Smooth muscle cell (in vitro differentiated cells): ENCODE data around the gene NXN. TPM values are rescaled to one million over a fixed set of nuclear protein-coding genes. Genes with fewer than 3 reads are reported as not detected.

Source experiments
- DNase-seq: peaks from one replicate; lab custom pipeline; 2025; ENCODE audit not compliant: unreplicated experiment; lab: John Stamatoyannopoulos, UW
- H2AFZ ChIP-seq: fragments of 200-600 bp; sonication (generic); 2 replicates; pipeline ENCODE4 v1.6.0; 2016; ENCODE audit warnings: antibody characterized with exemption, low read depth, mild to moderate bottlenecking
- H3F3A ChIP-seq: fragments of 200-600 bp; sonication (generic); 2 replicates; pipeline ENCODE4 v1.6.0; 2017; ENCODE audit warnings: antibody characterized with exemption, low read depth
- H3K27ac ChIP-seq: fragments of 200-600 bp; sonication (generic); 2 replicates; pipeline ENCODE4 v1.5.1; 2016; ENCODE audit warnings: low read depth, mild to moderate bottlenecking
- H3K27me3 ChIP-seq: fragments of 200-600 bp; sonication (generic); 2 replicates; pipeline ENCODE4 v1.6.1; 2016; ENCODE audit warnings: low read depth, mild to moderate bottlenecking
- H3K36me3 ChIP-seq: fragments of 200-600 bp; sonication (generic); 2 replicates; pipeline ENCODE4 v1.5.1; 2016; ENCODE audit warnings: low read depth
- H3K4me1 ChIP-seq: fragments of 200-600 bp; sonication (generic); 2 replicates; pipeline ENCODE4 v1.5.1; 2016; ENCODE audit warnings: low read depth
- H3K4me2 ChIP-seq: fragments of 200-600 bp; sonication (generic); 2 replicates; pipeline ENCODE4 v1.6.0; 2016; ENCODE audit warnings: mild to moderate bottlenecking
- H3K4me3 ChIP-seq: fragments of 200-600 bp; sonication (generic); 2 replicates; pipeline ENCODE4 v1.5.1; 2016; ENCODE audit warnings: mild to moderate bottlenecking
- H3K79me2 ChIP-seq: fragments of 200-600 bp; sonication (generic); 2 replicates; pipeline ENCODE4 v1.6.0; 2016; ENCODE audit warnings: low read depth, mild to moderate bottlenecking
- H3K9ac ChIP-seq: fragments of 200-600 bp; sonication (generic); 2 replicates; pipeline ENCODE4 v1.6.0; 2016; ENCODE audit warnings: low read depth
- H3K9me3 ChIP-seq: fragments of 200-600 bp; sonication (generic); replicated peaks from 2 replicates; pipeline ENCODE4 v1.5.1; 2016; ENCODE audit warnings: low read depth
- H4K20me1 ChIP-seq: fragments of 200-600 bp; sonication (generic); 2 replicates; pipeline ENCODE4 v1.6.0; 2016; ENCODE audit warnings: low read depth
- WGBS: methylation state at CpG from one replicate; pipeline ENCODE4 v1.1.7; 2016; ENCODE audit warnings: low lambda C conversion rate; 5-methylcytosine and 5-hydroxymethylcytosine counted together
- polyA plus RNA-seq: library from polyadenylated mRNA; unstranded; fragments of >200 nt; fragmentation: Nextera tagmentation; extraction: Ambion mirVana; gene quantifications from 2 replicates; pipeline ENCODE4 v1.2.1, GENCODE V29; 2016
- total RNA-seq: library from RNA; depleted of rRNA; stranded (reverse); fragments of >200 nt; gene quantifications from 2 replicates; pipeline ENCODE4 v1.2.3, GENCODE V29; 2014
- TF ChIP-seq, protein P1 (sequence below): fragments of 200-600 bp; sonication (generic); IDR thresholded peaks from 2 replicates; pipeline ENCODE4 v1.5.1; 2017; ENCODE audit warnings: borderline replicate concordance, mild to moderate bottlenecking, antibody characterized with exemption; ENCODE audit not compliant: insufficient read depth, poor library complexity, severe bottlenecking

NXN gene
- total and polyA plus RNA-seq, 2 experiments from 2014 or later = 58.3 to 78.6 TPM

DNA sequence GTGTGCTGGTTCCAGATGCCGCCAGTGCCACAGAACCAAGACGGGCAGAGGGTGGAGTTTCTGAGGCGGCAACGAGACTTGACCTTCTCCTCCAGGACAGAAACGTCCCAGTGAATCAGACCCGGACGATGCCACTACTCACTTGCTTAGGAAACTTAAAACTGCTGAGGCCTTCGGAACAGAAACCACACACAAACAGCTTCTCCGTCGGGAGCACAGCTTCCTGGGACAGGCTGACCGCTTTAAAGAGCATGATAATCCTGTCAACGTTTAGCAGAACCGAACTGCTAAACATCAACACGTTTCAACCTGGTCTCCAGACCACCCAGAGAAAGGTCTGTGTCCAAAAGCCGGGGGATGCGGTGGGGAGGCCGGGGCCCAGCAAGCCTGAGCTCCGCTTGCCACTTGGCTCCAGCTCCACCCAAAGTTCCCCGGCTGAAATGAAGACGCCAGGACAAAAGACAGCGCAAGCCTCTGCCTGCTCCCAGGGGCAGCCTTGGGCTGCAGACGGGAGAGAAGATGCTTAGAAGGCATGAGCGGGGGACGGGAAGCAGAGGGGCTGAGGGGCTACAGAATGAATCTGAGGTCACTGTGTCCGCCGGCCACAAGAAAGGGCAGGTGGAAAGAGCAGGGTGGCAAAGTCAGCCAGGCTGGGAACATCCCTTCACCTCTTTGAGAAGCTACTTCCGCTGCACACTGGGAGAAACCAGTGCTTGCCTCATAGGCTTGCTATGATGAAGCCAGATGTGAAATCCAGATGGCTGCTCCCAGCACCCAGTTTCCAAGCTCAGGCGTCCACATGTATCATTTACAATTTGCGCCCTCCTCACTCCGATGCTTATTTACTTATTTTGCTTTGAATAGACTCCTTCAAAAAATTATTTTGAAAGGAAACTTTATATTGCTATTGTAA, 128.5 kb downstream of the NXN start:
- TF ChIP-seq, protein P1, sequence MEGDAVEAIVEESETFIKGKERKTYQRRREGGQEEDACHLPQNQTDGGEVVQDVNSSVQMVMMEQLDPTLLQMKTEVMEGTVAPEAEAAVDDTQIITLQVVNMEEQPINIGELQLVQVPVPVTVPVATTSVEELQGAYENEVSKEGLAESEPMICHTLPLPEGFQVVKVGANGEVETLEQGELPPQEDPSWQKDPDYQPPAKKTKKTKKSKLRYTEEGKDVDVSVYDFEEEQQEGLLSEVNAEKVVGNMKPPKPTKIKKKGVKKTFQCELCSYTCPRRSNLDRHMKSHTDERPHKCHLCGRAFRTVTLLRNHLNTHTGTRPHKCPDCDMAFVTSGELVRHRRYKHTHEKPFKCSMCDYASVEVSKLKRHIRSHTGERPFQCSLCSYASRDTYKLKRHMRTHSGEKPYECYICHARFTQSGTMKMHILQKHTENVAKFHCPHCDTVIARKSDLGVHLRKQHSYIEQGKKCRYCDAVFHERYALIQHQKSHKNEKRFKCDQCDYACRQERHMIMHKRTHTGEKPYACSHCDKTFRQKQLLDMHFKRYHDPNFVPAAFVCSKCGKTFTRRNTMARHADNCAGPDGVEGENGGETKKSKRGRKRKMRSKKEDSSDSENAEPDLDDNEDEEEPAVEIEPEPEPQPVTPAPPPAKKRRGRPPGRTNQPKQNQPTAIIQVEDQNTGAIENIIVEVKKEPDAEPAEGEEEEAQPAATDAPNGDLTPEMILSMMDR = no peak
- no peaks in the 10 kb centered on the region for H3K9me3 ChIP-seq
- peak overlapping the region; percentile 74 for H3K9ac ChIP-seq
- H3K4me1 ChIP-seq = peaks cover 38% of the 10 kb centered on the region
- H3K27ac ChIP-seq = peak overlapping the region; percentile 91
- no peak for DNase-seq
- peaks cover 26% of the 10 kb centered on the region for H3F3A ChIP-seq
- H2AFZ ChIP-seq = no peak overlapping the region
- H4K20me1 ChIP-seq = peaks cover 98% of the 10 kb centered on the region
- no peaks in the 10 kb centered on the region for H3K36me3 ChIP-seq
- no peaks in the 10 kb centered on the region for H3K27me3 ChIP-seq
- WGBS = 37% methylated on average over 30 of the region's 30 CpGs
- peak overlapping the region; percentile 81 for H3K4me2 ChIP-seq
- H3K79me2 ChIP-seq = peaks cover 81% of the 10 kb centered on the region
- H3K4me3 ChIP-seq = peak overlapping the region; percentile 28

DNA sequence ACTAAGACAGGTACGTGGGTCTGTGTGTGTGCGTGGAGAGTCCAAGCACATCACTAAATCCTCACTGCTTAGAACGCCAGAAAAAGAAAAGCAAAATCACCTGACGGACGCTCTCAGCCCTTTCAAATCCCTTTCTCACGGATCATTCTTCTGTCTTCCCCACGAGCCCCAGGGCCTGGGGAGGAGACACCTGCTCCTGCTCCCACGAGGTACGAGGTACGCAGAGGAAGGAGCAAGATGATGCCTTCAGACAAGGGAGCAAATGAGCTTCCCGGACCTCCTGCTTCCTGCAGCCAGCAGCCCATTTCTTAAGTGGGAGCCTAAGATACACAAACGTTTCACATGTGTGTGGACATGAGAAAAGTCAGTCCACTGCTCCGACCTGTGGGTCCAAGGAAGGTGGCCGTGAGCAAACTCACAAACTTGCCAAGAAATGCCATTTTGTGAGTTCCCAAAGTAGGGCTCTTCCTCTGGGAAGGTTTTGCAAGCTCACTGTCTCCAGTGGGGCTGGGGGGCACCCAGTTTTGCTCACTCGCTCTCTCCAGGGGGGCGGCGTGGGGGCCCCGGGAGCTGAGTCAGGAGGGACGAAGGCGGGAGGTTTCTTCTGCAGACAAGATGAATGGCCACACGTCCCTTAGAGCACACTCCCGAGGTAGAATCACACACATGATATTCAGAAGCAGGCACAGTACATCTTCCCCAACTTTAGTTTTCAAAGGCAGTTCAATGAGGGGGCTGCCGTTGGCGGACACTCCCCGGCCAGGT, 129.3 kb downstream of the NXN start:
- H3K27ac ChIP-seq = peak overlapping the region; percentile 91
- 89% methylated on average over 21 of the region's 25 CpGs for WGBS
- no peaks in the 10 kb centered on the region for H3K36me3 ChIP-seq
- no peaks in the 10 kb centered on the region for H3K27me3 ChIP-seq
- H3K4me2 ChIP-seq = peak overlapping the region; percentile 81
- no peak for DNase-seq
- H3F3A ChIP-seq = peaks cover 26% of the 10 kb centered on the region
- H3K4me1 ChIP-seq = peaks cover 38% of the 10 kb centered on the region
- H3K9me3 ChIP-seq = no peaks in the 10 kb centered on the region
- peak overlapping the region; percentile 28 for H3K4me3 ChIP-seq
- TF ChIP-seq, protein P1 = no peak
- H3K79me2 ChIP-seq = peaks cover 81% of the 10 kb centered on the region
- no peak overlapping the region for H2AFZ ChIP-seq
- peak overlapping the region; percentile 74 for H3K9ac ChIP-seq
- peaks cover 98% of the 10 kb centered on the region for H4K20me1 ChIP-seq

DNA sequence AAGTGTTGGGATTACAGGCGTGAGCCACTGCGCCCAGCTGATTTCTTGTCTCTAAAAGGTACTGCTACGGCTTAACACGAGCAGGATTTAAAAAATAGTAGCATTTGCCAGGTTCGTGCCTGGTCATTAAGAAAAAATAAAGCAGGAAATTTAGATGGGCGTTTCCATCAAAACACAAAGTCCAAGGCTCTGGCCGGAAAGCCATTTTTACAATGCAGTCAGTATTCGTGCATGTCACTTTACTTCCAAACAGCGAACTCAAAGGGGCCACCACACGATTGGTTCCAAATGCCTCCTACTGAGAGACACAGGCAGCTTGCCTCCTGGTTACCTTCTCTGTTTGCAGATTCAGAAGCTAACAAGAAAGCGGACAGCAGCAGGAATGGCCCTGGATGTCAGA, 131.2 kb downstream of the NXN start:
- H3K9ac ChIP-seq = no peak overlapping the region
- no peak overlapping the region for H2AFZ ChIP-seq
- H3K4me3 ChIP-seq = no peak overlapping the region
- TF ChIP-seq, protein P1 = no peak
- H3K27ac ChIP-seq = no peak overlapping the region
- DNase-seq = no peak
- no peaks in the 10 kb centered on the region for H3K27me3 ChIP-seq
- peaks cover 84% of the 10 kb centered on the region for H3K79me2 ChIP-seq
- peaks cover 100% of the 10 kb centered on the region for H4K20me1 ChIP-seq
- no peak overlapping the region for H3K4me2 ChIP-seq
- no peaks in the 10 kb centered on the region for H3K9me3 ChIP-seq
- peaks cover 23% of the 10 kb centered on the region for H3F3A ChIP-seq
- WGBS = 95% methylated on average over 11 of the region's 11 CpGs
- no peaks in the 10 kb centered on the region for H3K36me3 ChIP-seq
- H3K4me1 ChIP-seq = peaks cover 38% of the 10 kb centered on the region
